Ovary (tissue), 9 donors: ENCODE results near the gene SOCS1. TPM values are rescaled to one million over a fixed set of nuclear protein-coding genes. Genes with fewer than 3 reads are reported as not detected.

Experiments
- DNase-seq, 5 donors: peaks; one replicate each; pipeline ENCODE4 v3.0.0-alpha.2; 2019 to 2020
- H3K27ac ChIP-seq, 2 donors: fragments of 200-600 bp; one replicate each; pipeline versions ENCODE4 v1.5.1 to v1.8.0; 2019 to 2022
- H3K27me3 ChIP-seq: fragments of 200-600 bp; one replicate; pipeline ENCODE4 v1.8.0; 2022
- H3K36me3 ChIP-seq: fragments of 200-600 bp; sonication (generic); one replicate; pipeline ENCODE4 v1.5.1; 2019
- H3K4me1 ChIP-seq: one replicate; pipeline ENCODE4 v1.8.1; 2013; ENCODE audit warnings: mild to moderate bottlenecking, moderate library complexity; ENCODE audit not compliant: insufficient read depth
- H3K4me3 ChIP-seq: fragments of 200-600 bp; sonication (generic); one replicate; pipeline ENCODE4 v1.5.1; 2017
- H3K9me3 ChIP-seq, 2 donors: fragments of 200-600 bp in 1 of 2; sonication (generic) in 1 of 2; one replicate each; pipeline versions ENCODE4 v1.5.1 to v1.8.1; 2013 to 2019; ENCODE audit warnings: mild to moderate bottlenecking in 1 of 2, moderate library complexity in 1 of 2
- CTCF ChIP-seq, 3 donors: fragments of 450-650 bp in 2 of 3; fragments of 200-600 bp in 1 of 3; IDR thresholded peaks; one replicate each; pipeline versions ENCODE4 v1.5.1 to v1.8.0; 2016 to 2022; ENCODE audit warnings: antibody characterized with exemption in 3 of 3, mild to moderate bottlenecking in 1 of 3
- EP300 ChIP-seq: sonication (generic); formaldehyde crosslinking; IDR thresholded peaks from one replicate; pipeline ENCODE4 v1.6.1; 2017; ENCODE audit warnings: antibody characterized with exemption
- POLR2A ChIP-seq: fragments of 450-650 bp; IDR thresholded peaks from one replicate; pipeline ENCODE4 v1.6.1; 2017; ENCODE audit warnings: antibody characterized with exemption, mild to moderate bottlenecking, moderate library complexity
- WGBS, 3 donors: extraction: QIAGEN DNeasy Blood & Tissue Kit in 1 of 3; methylation state at CpG; one replicate each; pipeline versions ENCODE4 v1.1.5 to v1.1.7; 2013 to 2017; 5-methylcytosine and 5-hydroxymethylcytosine counted together
- intact Hi-C, 4 donors: fragments of 100-400 bp; cut with DNase I; formaldehyde crosslinking; loops; one replicate each; pipeline versions ENCODE4 v1.11.0 to v1.15.1; 2022 to 2023
- polyA plus RNA-seq, 2 donors: library from polyadenylated mRNA; stranded (reverse); fragments of 200-250 nt in 1 of 2; fragments of 350-450 nt in 1 of 2; fragmentation: Illumina TruSeq in 1 of 2; extraction: RNeasy Lipid Tissue Mini Kit (QIAGEN cat#74804) in 1 of 2; gene quantifications; one replicate each; pipeline ENCODE4 v1.2.3, GENCODE V29; 2013 to 2014
- total RNA-seq, 7 donors: library from RNA; depleted of rRNA in 2 of 7; stranded (reverse); fragments of >200 nt in 2 of 7; fragmentation: NEBNext Ultra II Directional in 3 of 7; extraction: Animal tissue kit (Norgen Biotek cat#: 25700) in 3 of 7; gene quantifications; one replicate each; pipeline versions ENCODE4 v1.1.0 to v1.2.4, GENCODE V29; 2016 to 2023
- donor health status: DM: no; HTN: no; CAD: no; lungs with moderate emphysema.
- donor health status: DM: no; HTN: no; CAD: no.
- donor health status: Bipolar disorder and iron deficiency.
- donor health status: DM: yes; HTN: yes; CAD: no.
- donor health status: DM: no; HTN: no; CAD: no.
- donor health status: DM: yes; HTN: yes; CAD: no.

Gene SOCS1
- total and polyA plus RNA-seq, 9 donors: 1.1 to 42.7 (median 8.3) TPM

- intact Hi-C loops: no loop called here
- no peaks in the 10 kb centered on the region for H3K36me3 ChIP-seq
- WGBS, 3 donors: 93 to 95% (median 94%) methylated on average over 7 of the region's 7 CpGs
- no peaks in the 10 kb centered on the region for H3K27me3 ChIP-seq
- DNase-seq: no peak
- H3K4me3 ChIP-seq: no peak overlapping the region
- no peaks in the 10 kb centered on the region for H3K9me3 ChIP-seq
- H3K27ac ChIP-seq: no peak overlapping the region
- no peak for TF ChIP-seq CTCF (IDR thresholded peaks at IDR 0.05)
- TF ChIP-seq POLR2A: no peak
- no peak for TF ChIP-seq EP300
- H3K4me1 ChIP-seq: no peaks in the 10 kb centered on the region
These were observed 19.0 kb upstream of the SOCS1 start for GRCh38 chr16:11274964-11275363.

DNA sequence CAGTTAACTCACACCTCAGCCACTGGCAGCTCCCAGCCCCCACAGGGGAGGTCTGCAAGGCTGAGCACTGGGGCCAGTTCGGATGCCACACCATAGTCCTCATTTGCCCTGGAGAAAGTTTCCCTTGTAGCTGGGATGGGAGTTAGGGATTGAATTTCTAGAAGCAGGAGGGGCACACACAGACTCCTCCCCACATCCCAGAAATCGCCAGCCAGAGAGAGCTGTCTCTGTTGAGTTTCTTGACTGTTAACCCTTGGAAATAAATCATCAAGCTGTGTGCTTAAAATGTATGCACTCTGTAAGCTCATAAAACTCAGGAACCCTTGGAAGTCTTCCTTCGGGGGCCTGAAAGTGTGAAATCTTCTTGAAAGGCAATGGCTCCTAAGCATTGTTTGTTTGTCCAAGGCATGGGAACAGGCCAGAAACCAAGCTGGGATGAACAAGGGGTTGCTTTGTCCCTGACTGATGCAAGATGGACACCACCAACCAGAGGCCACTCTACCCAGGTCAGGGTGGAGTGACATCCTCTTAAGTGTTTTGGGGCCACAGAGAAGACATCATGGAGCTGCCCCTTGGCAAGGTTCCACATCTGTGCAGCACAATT, 17.8 kb upstream of the SOCS1 start:
- TF ChIP-seq EP300 (no peak), POLR2A (no peak), CTCF (IDR thresholded peaks at IDR 0.05) (no peak)
- no peak overlapping the region for H3K27ac ChIP-seq
- H3K9me3 ChIP-seq: no peaks in the 10 kb centered on the region
- H3K36me3 ChIP-seq: no peaks in the 10 kb centered on the region
- H3K4me3 ChIP-seq: no peak overlapping the region
- WGBS, 3 donors: 51 to 56% (median 55%) methylated on average over 3 of the region's 3 CpGs
- H3K27me3 ChIP-seq: no peaks in the 10 kb centered on the region
- no peak for DNase-seq
- no peaks in the 10 kb centered on the region for H3K4me1 ChIP-seq
- intact Hi-C loops: no loop called here

- 75 to 76% (median 75%) methylated on average over 29 to 30 of the region's 30 CpGs for WGBS, 3 donors
These were observed 17.1 kb upstream of the SOCS1 start, which contains the start of gene PRM3 for GRCh38 chr16:11272921-11273720. TSS of gene PRM3 (minus strand) at chr16:11273629. CDS start at chr16:11273595, 34 bp downstream.

GRCh38 chr16:11272484-11272883, 16.5 kb upstream of the SOCS1 start:
- Histone ChIP-seq H3K36me3 (no peaks in the 10 kb centered on the region), H3K4me3 (no peak overlapping the region), H3K27ac (no peak overlapping the region), H3K9me3 (no peaks in the 10 kb centered on the region), H3K27me3 (no peaks in the 10 kb centered on the region), H3K4me1 (no peaks in the 10 kb centered on the region)
- WGBS, 3 donors: 88 to 96% (median 89%) methylated on average over 6 of the region's 6 CpGs
- no peak for DNase-seq
- intact Hi-C loops: no loop called here
- TF ChIP-seq CTCF (IDR thresholded peaks at IDR 0.05): no peak
- no peak for TF ChIP-seq EP300
- TF ChIP-seq POLR2A: no peak

More at GRCh38 chr16:11272921-11273720, 17.1 kb upstream of the SOCS1 start, which contains the start of gene PRM3:
- no peak within 1 kb of the TSS for H3K27ac ChIP-seq
- no peaks in the 10 kb centered on the region for H3K36me3 ChIP-seq
- TF ChIP-seq EP300 (no peak), POLR2A (no peak), CTCF (IDR thresholded peaks at IDR 0.05) (no peak)
- no peak for DNase-seq
- H3K27me3 ChIP-seq: no peaks in the 10 kb centered on the region
- no peaks in the 10 kb centered on the region for H3K4me1 ChIP-seq
- intact Hi-C loops: no loop called here
- no peak within 1 kb of the TSS for H3K4me3 ChIP-seq
- no peaks in the 10 kb centered on the region for H3K9me3 ChIP-seq
